Measurements from ENCODE around the gene TRIP6. TPM values are rescaled to one million over a fixed set of nuclear protein-coding genes. Genes with fewer than 3 reads are reported as not detected.

The TRIP6 gene
- total RNA-seq, 2 experiments from 2014 or later: 25.8 to 25.9 TPM

DNA sequence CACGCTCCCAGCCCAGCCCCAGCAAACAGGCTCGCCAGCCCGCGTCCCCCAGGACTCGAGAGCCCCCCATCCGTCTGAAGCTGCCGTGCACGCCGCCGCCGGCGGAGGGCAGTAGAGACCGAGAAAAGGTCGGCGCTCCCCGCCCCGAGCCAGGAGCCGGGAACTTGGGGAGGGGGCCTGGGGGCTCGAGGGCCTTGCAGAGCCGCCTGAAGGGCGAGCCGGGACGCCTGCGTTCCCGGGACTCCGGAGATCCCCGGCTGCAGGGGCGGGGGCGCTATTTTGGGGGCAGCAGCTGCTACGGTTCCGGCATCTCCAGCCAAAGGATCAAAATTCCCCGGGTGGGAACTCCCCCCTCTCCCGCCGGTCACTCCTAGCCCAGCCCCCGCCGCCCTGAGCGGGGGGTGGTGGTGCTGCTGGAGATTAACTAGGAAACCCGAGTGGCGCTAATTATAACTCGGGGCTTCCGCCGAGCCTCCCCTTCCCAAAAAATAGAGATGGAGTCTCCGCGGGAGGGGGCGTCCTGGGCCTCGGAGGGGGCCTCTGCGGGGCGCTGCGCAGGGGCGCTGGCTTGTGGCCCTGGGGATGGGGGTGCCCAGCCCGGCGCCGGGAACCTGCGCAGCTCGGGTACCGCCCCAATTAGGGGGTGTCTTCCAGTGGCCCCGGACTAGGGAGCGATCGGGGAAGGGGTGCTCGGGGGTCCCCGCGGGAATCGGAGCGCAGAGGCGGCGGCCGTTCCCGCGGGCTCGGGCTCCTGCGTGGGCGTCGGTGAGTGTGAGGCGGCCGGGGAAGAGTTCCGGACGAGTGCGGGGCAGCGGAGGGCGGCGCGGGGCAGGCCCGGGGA is 27.9 kb downstream of the TRIP6 start:
- intact Hi-C loops (cut with micrococcal nuclease): loop anchor here (2.0 to 5.0 kb wide), 3 partner anchors 72 to 182 kb away; partner anchors contain the start of gene MUC12
- ChIA-PET CTCF (interaction anchor here (0.6 to 3.1 kb wide), 19 partner anchors 8 to 388 kb away, joined by 3 to 17 read pairs (median 4); partner anchors contain the start of genes SRRT and TRIM56), POLR2A (interaction anchor here (1.4 kb wide), 1 partner anchor 20 kb away, joined by 4 read pairs; the partner anchor contains the start of gene SRRT)
- Mint-ChIP-seq H3K27me3 (peaks cover 40% of the 10 kb centered on the region), H3K4me1 (ENCODE audit: low read depth) (peaks cover 17% of the 10 kb centered on the region), H3K9me3 (no peaks in the 10 kb centered on the region), H3K27ac (no peak overlapping the region), H3K36me3 (no peaks in the 10 kb centered on the region), H3K4me3 (no peak overlapping the region)
- DNase-seq: peak; percentile 60

DNA sequence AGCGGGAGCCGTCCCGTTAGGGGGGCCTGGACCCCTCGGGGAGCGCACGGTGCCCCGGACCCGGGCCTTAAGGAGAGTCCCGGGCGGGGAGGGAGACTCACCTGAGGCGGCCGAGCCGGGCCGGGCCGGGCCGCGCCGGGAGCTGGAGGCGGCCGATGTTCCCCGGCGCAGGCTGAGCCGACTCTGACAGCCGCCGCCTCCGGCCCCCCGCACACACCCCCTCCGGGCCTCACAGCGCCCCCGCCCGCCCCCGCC is 28.4 kb downstream of the TRIP6 start, which contains the start of gene ACHE:
ACHE (minus strand) TSS at position 188 of the 255 bp plus-strand sequence. CDS start 1,656 bp downstream, outside the sequence.
- ChIA-PET CTCF (interaction anchor here (0.6 to 3.1 kb wide), 11 partner anchors 8 to 387 kb away, joined by 3 to 17 read pairs (median 5); no protein-coding TSS in a partner anchor), POLR2A (interaction anchor here (1.4 kb wide), 1 partner anchor 20 kb away, joined by 4 read pairs; the partner anchor contains the start of gene SRRT)
- Mint-ChIP-seq H3K27me3 (peaks cover 41% of the 10 kb centered on the region), H3K27ac (no peak within 1 kb of the TSS), H3K9me3 (no peaks in the 10 kb centered on the region), H3K36me3 (no peaks in the 10 kb centered on the region), H3K4me3 (peak within 1 kb of the TSS; percentile 46), H3K4me1 (ENCODE audit: low read depth) (peaks cover 12% of the 10 kb centered on the region)
- intact Hi-C loops (cut with micrococcal nuclease): loop anchor here (2.0 to 5.0 kb wide), 3 partner anchors 72 to 182 kb away; partner anchors contain the start of gene MUC12
- no peak for DNase-seq

DNA sequence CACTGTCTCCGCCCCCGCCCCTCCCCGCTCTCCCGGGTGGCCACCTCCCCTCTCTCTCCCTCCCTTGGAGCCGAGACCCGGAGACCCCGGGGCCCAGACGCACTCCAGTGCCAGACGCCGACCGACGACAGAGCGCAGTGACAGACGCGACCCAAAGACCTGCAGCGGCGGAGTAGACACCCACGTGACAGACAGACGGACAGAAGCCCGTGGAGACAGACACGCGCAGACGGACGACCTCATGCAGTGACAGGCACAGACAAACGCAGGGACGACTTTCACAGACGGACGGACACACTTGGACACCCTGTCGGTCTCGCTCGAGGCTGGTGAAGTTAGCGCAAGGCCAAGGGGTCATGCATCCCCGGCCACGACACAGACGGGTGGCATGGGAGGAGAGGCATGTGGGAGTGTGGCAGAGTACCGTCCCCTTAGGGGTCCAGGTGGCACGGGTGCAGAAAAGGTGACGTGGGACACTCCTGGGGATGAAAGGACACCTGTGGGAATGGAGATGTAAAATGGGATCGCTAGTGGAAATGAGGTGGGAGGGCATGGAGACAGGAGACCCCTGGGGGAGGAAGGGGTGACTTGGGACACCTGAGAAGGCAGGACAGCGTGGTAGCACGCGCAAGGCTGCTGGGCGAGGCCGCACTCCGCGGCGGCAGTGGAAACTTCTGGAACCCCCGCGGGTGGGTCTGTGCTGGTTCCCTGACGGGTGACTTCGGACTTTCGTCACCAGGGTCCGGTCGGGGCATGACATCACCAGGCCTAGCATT is 29.0 kb downstream of the TRIP6 start:
- H3K36me3 Mint-ChIP-seq: no peaks in the 10 kb centered on the region
- POLR2A ChIA-PET: interaction anchor here (1.4 kb wide), 1 partner anchor 21 kb away, joined by 4 read pairs; the partner anchor contains the start of gene SRRT
- intact Hi-C loops (cut with micrococcal nuclease): loop anchor here (2.0 to 5.0 kb wide), 3 partner anchors 71 to 181 kb away; partner anchors contain the start of gene MUC12
- peak overlapping the region; percentile 46 for H3K4me3 Mint-ChIP-seq
- H3K4me1 Mint-ChIP-seq (ENCODE audit: low read depth): peaks cover 11% of the 10 kb centered on the region
- CTCF ChIA-PET: interaction anchor here (0.6 to 4.3 kb wide), 11 partner anchors 9 to 387 kb away, joined by 3 to 37 read pairs (median 6); no protein-coding TSS in a partner anchor
- no peak overlapping the region for H3K27ac Mint-ChIP-seq
- no peaks in the 10 kb centered on the region for H3K9me3 Mint-ChIP-seq
- DNase-seq: no peak
- peaks cover 46% of the 10 kb centered on the region for H3K27me3 Mint-ChIP-seq

DNA sequence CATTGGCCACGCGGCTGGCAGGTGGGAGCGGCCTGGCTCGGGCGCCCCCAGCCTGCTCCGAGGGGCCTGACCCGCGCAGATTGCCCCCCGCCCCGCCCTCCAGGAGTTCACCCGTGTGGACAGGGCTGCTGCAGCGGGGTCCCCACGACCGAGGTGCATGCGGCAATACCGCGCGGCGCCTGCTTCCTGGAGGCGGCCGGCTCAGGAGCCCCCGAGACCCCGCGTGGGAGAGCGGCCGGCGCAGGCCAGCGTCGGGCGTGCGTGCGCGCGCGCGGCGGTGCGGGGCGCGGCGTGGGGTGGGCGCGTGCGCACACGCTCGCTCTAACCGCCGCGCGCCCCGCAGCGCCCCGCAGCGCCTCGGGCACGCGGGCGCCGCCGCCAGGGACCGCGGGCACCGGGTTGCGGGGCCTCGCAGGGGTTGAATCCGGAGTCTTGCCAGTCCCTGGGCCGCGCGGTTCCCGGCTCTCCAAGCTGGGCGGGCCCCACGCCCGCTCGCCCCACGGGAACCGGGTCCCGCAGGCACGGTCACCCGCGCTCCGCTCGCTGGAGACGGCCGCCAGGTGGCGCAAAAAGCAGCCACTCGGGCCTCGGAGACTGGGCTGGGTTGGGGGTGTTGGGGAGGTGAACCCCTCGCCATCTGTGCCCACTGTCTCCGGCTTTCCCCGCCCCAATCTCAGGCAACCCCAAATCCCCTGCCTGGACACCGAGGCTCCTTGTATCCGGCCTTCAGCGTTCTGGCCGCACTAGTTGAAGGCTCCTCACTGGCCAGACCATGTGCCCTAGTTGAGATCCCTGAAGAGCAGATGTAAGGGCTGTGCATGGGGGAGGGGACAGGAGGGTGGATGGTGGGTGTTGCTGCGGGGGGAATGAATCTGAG is 29.8 kb downstream of the TRIP6 start:
- CTCF ChIA-PET: interaction anchor here (0.7 to 4.3 kb wide), 4 partner anchors 22 to 379 kb away, joined by 3 to 37 read pairs (median 5); partner anchors contain the start of gene SRRT
- DNase-seq: peak; percentile 62
- Mint-ChIP-seq H3K9me3 (no peaks in the 10 kb centered on the region), H3K27ac (no peak overlapping the region), H3K36me3 (no peaks in the 10 kb centered on the region), H3K4me1 (ENCODE audit: low read depth) (peaks cover 7% of the 10 kb centered on the region), H3K27me3 (peaks cover 39% of the 10 kb centered on the region), H3K4me3 (peak overlapping the region; percentile 26)
- POLR2A ChIA-PET: no interaction called here
- intact Hi-C loops (cut with micrococcal nuclease): loop anchor here (5.0 kb wide), 2 partner anchors 70 to 180 kb away; partner anchors contain the start of gene MUC12

DNA sequence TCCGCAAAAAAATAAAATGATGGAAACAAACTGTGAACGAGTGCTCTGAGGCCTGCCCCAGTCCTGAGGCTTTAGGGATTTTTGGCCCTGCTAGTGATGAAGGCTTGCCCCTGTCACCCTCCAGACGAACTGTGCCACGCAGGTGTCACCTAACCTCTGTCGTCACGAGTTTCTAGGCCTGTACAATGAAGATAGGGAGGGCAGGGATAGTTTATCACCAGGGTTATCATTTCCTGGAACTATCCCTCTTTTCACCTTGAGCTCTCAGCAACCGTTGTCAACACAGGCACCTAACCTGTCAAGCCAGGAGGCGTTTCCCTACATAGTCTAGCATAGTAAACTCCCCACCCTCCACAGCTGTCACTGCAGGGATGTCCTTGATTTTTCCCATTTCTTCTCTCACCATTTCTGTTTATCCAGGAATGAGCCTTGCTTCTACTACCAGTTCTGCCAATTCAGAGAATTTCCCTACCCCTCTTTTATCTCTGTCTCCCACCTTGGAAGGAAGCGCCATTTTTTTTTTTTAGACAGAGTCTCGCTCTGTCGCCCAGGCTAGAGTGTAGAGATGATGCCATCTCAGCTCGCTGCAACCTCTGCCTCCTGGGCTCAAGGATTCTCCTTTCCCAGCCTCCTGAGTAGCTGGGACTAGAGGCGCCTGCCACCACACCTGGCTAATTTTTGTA is 30.7 kb downstream of the TRIP6 start:
- no peak for DNase-seq
- CTCF ChIA-PET: interaction anchor here (0.8 to 4.3 kb wide), 7 partner anchors 8 to 385 kb away, joined by 3 to 37 read pairs (median 7); partner anchors contain the start of genes SRRT and UFSP1
- no peak overlapping the region for H3K27ac Mint-ChIP-seq
- H3K27me3 Mint-ChIP-seq: peaks cover 30% of the 10 kb centered on the region
- peaks cover 7% of the 10 kb centered on the region for H3K4me1 Mint-ChIP-seq (ENCODE audit: low read depth)
- no peaks in the 10 kb centered on the region for H3K36me3 Mint-ChIP-seq
- intact Hi-C loops (cut with micrococcal nuclease): loop anchor here (5.0 kb wide), 2 partner anchors 69 to 179 kb away; partner anchors contain the start of gene MUC12
- POLR2A ChIA-PET: no interaction called here
- H3K4me3 Mint-ChIP-seq: no peak overlapping the region
- no peaks in the 10 kb centered on the region for H3K9me3 Mint-ChIP-seq

DNA sequence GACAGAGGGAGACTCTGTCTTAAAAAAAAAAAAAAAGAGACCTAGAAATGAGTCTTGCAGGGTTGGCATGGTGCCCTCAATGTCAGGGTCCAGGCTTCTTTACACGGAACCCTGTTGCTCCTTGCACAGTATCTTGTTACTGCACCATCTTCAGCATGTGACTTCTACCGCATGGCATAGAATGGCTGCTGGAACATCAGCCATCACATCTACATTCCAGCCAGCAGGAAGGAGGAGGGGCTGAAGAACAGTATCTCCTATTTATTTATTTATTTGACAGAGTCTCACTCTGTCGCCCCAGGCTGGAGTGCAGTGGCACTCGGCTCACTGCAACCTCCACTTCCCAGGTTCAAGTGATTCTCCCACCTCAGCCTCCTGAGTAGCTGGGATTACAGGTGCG is 32.2 kb downstream of the TRIP6 start:
- no peak for DNase-seq
- CTCF ChIA-PET: interaction anchor here (1.9 to 4.3 kb wide), 3 partner anchors 159 to 383 kb away, joined by 7 to 37 read pairs (median 7); no protein-coding TSS in a partner anchor
- no peak overlapping the region for H3K4me3 Mint-ChIP-seq
- peaks cover 7% of the 10 kb centered on the region for H3K4me1 Mint-ChIP-seq (ENCODE audit: low read depth)
- peaks cover 27% of the 10 kb centered on the region for H3K27me3 Mint-ChIP-seq
- intact Hi-C loops (cut with micrococcal nuclease): loop anchor here (5.0 kb wide), 2 partner anchors 68 to 178 kb away; partner anchors contain the start of gene MUC12
- POLR2A ChIA-PET: no interaction called here
- H3K9me3 Mint-ChIP-seq: no peaks in the 10 kb centered on the region
- H3K27ac Mint-ChIP-seq: no peak overlapping the region
- H3K36me3 Mint-ChIP-seq: no peaks in the 10 kb centered on the region

DNA sequence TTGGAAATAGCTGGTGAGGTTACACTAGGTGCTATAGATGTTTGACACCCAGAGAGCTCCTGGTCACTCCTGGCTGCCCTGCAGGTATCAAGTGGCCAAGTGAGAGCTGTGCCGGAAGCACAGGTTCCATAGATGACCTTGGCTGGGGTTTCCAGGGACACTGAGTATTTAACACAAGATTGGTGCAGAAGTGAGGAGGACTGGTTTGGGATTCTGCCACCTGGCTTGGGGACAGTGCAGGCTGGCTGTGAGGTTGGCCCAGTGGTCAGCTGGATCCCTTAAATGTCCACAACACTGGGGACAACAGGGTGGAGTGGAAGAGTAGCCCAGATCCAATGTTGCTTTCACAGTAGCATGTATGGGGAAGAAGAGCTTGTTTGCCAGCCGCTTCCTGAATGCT is 33.8 kb downstream of the TRIP6 start:
- CTCF ChIA-PET: interaction anchor here (0.7 to 4.3 kb wide), 4 partner anchors 26 to 177 kb away, joined by 3 to 37 read pairs (median 5); partner anchors contain the start of gene SRRT
- H3K4me3 Mint-ChIP-seq: no peak overlapping the region
- POLR2A ChIA-PET: no interaction called here
- H3K4me1 Mint-ChIP-seq (ENCODE audit: low read depth): peaks cover 5% of the 10 kb centered on the region
- H3K27me3 Mint-ChIP-seq: peaks cover 25% of the 10 kb centered on the region
- no peaks in the 10 kb centered on the region for H3K9me3 Mint-ChIP-seq
- no peaks in the 10 kb centered on the region for H3K36me3 Mint-ChIP-seq
- H3K27ac Mint-ChIP-seq: no peak overlapping the region
- DNase-seq: no peak
- intact Hi-C loops (cut with micrococcal nuclease): no loop called here

DNA sequence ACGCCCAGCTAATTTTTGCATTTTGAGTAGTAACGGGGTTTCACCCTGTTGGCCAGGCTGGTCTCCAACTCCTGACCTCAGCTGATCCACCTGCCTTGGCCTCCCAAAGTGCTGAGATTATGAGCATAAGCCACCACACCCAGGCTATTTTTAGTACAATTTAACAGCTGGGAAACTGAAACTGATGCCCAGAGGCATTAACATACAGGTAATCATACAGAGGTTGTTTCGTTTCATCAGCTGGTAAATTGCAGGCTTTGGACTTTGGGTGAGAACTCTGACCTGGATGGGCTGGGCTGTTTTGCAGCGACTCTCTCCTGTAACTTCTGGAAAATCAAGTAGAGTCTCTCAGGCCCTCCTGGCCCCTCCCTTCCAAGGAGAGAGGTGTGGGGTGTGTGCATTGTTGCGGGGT is 34.7 kb downstream of the TRIP6 start:
- H3K27me3 Mint-ChIP-seq: peaks cover 20% of the 10 kb centered on the region
- ChIA-PET CTCF (interaction anchor here (2.1 kb wide), 1 partner anchor 176 kb away, joined by 7 read pairs; no protein-coding TSS in a partner anchor), POLR2A (no interaction called here)
- H3K9me3 Mint-ChIP-seq: no peaks in the 10 kb centered on the region
- H3K36me3 Mint-ChIP-seq: no peaks in the 10 kb centered on the region
- H3K27ac Mint-ChIP-seq: no peak overlapping the region
- H3K4me3 Mint-ChIP-seq: no peak overlapping the region
- H3K4me1 Mint-ChIP-seq (ENCODE audit: low read depth): no peaks in the 10 kb centered on the region
- intact Hi-C loops (cut with micrococcal nuclease): no loop called here
- DNase-seq: no peak

DNA sequence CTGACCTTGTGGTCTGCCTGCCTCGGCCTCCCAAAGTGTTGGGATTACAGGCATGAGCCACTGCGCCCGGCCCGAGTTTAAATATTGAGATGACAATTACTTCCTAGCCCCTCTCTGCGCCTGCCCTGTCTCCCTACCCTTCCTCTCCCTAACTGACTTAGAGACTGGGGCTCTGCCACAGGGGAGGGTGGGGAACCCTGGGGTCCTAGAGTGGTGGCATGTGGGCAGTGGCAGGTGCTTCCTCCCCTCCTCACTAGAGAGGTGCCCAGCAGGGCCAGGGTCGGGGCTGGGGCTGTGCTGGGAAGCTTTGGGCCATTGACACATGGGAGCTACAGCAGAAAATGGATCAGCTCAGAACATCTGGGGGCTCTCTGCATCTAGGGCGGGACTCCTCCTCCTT is 35.5 kb downstream of the TRIP6 start:
- Mint-ChIP-seq H3K4me1 (ENCODE audit: low read depth) (no peaks in the 10 kb centered on the region), H3K27ac (no peak overlapping the region), H3K4me3 (no peak overlapping the region), H3K36me3 (no peaks in the 10 kb centered on the region), H3K9me3 (no peaks in the 10 kb centered on the region), H3K27me3 (peaks cover 16% of the 10 kb centered on the region)
- POLR2A ChIA-PET: no interaction called here
- intact Hi-C loops (cut with micrococcal nuclease): no loop called here
- DNase-seq: no peak
- CTCF ChIA-PET: no interaction called here

DNA sequence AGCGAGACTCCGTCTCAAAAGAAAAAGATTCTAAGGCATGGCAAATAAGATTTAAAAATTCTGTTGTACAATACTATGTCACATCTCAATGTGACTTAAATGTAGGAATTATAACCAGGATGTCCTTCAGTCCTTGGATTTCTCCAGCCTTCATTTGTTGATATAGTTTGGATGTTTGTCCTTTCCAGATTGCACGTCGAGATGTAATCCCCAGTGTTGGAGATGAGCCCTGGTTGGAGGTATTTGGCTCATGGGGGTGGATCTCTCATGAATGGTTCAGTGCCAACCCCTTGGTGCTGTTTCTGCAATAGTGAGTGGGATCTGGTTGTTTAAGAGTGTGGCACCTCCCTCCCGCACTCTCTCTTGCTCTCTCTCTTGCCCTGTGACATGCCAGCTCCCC is 41.3 kb downstream of the TRIP6 start:
- no peak for DNase-seq

More for the DNA sequence above, 41.3 kb downstream of the TRIP6 start:
- H3K27me3 Mint-ChIP-seq: peaks cover 2% of the 10 kb centered on the region
- H3K4me3 Mint-ChIP-seq: no peak overlapping the region
- intact Hi-C loops (cut with micrococcal nuclease): no loop called here
- no peaks in the 10 kb centered on the region for H3K36me3 Mint-ChIP-seq
- ChIA-PET POLR2A (no interaction called here), CTCF (no interaction called here)
- no peak overlapping the region for H3K27ac Mint-ChIP-seq
- no peaks in the 10 kb centered on the region for H3K9me3 Mint-ChIP-seq
- H3K4me1 Mint-ChIP-seq (ENCODE audit: low read depth): no peaks in the 10 kb centered on the region
